Measurements from ENCODE around the gene PCDHA2.
"Not testable (repeated sequence)": the region's sequence is repeated elsewhere in the genome, so short reads cannot be mapped to it uniquely, and the experiment has no call there.

- not testable (repeated sequence) for TF ChIP-seq POLR2A, POLR2AphosphoS5, CTCF, EP300 (IDR thresholded peaks at IDR 0.05)
Measured at GRCh38 chr5:140802381-140802780, 7.7 kb downstream of the PCDHA2 start.

Data from suprapubic skin (tissue), 4 donors.